ENCODE data around the gene RPP21.

The RPP21 gene

DNA sequence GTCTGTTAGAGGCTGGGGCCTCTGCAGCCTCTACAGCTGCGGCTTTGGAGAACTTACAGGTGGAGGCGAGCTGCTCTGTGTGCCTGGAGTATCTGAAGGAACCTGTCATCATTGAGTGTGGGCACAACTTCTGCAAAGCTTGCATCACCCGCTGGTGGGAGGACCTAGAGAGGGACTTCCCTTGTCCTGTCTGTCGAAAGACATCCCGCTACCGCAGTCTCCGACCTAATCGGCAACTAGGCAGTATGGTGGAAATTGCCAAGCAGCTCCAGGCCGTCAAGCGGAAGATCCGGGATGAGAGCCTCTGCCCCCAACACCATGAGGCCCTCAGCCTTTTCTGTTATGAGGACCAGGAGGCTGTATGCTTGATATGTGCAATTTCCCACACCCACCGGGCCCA is 15.6 kb upstream of the RPP21 start:
- no peak for TF ChIP-seq EZH2phosphoT487 (IDR thresholded peaks at IDR 0.05; ENCODE audit: low read depth)
- TF ChIP-seq, protein P1, sequence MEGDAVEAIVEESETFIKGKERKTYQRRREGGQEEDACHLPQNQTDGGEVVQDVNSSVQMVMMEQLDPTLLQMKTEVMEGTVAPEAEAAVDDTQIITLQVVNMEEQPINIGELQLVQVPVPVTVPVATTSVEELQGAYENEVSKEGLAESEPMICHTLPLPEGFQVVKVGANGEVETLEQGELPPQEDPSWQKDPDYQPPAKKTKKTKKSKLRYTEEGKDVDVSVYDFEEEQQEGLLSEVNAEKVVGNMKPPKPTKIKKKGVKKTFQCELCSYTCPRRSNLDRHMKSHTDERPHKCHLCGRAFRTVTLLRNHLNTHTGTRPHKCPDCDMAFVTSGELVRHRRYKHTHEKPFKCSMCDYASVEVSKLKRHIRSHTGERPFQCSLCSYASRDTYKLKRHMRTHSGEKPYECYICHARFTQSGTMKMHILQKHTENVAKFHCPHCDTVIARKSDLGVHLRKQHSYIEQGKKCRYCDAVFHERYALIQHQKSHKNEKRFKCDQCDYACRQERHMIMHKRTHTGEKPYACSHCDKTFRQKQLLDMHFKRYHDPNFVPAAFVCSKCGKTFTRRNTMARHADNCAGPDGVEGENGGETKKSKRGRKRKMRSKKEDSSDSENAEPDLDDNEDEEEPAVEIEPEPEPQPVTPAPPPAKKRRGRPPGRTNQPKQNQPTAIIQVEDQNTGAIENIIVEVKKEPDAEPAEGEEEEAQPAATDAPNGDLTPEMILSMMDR (IDR thresholded peaks at IDR 0.05; ENCODE audit: low read depth, low read length): no peak

DNA sequence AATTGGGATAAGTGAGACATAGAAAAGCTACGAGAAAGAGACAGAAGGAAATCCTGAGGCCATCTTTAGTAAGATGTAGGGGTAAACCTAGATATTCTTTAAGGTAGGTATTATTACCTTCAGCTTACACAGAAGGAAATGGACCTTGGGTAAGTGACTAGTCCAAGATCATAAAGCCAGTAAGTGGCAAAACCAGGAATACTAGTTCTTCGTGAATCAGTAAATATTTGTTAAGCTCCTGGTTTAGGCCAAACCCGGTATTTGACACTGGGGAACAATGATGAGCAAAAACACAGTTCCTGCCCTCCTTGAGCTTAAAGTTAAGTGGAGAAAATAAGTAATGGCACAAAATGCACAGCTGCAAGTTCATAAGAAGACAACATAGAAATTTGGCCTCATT is 13.0 kb upstream of the RPP21 start:
- Histone ChIP-seq H3K9ac (ENCODE audit: low read length) (no peak overlapping the region), H3K9me3 (ENCODE audit: insufficient read depth, low read length) (no peaks in the 10 kb centered on the region), H2AFZ (ENCODE audit: low read depth, low read length) (no peak overlapping the region), H4K20me1 (ENCODE audit: insufficient read depth, low read length) (no peaks in the 10 kb centered on the region), H3K4me2 (ENCODE audit: low read length) (no peak overlapping the region), H3K27me3 (ENCODE audit: low read depth, low read length) (no peaks in the 10 kb centered on the region), H3K4me1 (ENCODE audit: low read length) (peaks cover 5% of the 10 kb centered on the region), H3K4me3 (ENCODE audit: low read length) (no peak overlapping the region), H3K36me3 (replicated peaks; ENCODE audit: low read depth, low read length) (no peaks in the 10 kb centered on the region), H3K79me2 (ENCODE audit: low read length) (peaks cover 8% of the 10 kb centered on the region; the same call in 1 of the 2 replicates), H3K27ac (ENCODE audit: low read length) (no peak overlapping the region)
- TF ChIP-seq EZH2phosphoT487 (IDR thresholded peaks at IDR 0.05; ENCODE audit: low read depth): no peak
- TF ChIP-seq, protein P1 (IDR thresholded peaks at IDR 0.05; ENCODE audit: low read depth, low read length): no peak

More for the DNA sequence above, 15.6 kb upstream of the RPP21 start:
- H3K27me3 ChIP-seq (ENCODE audit: low read depth, low read length): no peaks in the 10 kb centered on the region
- no peaks in the 10 kb centered on the region for H3K9me3 ChIP-seq (ENCODE audit: insufficient read depth, low read length)
- H2AFZ ChIP-seq (ENCODE audit: low read depth, low read length): no peak overlapping the region
- no peak overlapping the region for H3K9ac ChIP-seq (ENCODE audit: low read length)
- peaks cover 13% of the 10 kb centered on the region for H3K4me1 ChIP-seq (ENCODE audit: low read length)
- no peak overlapping the region for H3K4me3 ChIP-seq (ENCODE audit: low read length)
- H3K27ac ChIP-seq (ENCODE audit: low read length): no peak overlapping the region
- H4K20me1 ChIP-seq (ENCODE audit: insufficient read depth, low read length): peaks cover 8% of the 10 kb centered on the region
- H3K36me3 ChIP-seq (replicated peaks; ENCODE audit: low read depth, low read length): no peaks in the 10 kb centered on the region
- peaks cover 32% of the 10 kb centered on the region for H3K79me2 ChIP-seq (ENCODE audit: low read length)
- H3K4me2 ChIP-seq (ENCODE audit: low read length): no peak overlapping the region

DNA sequence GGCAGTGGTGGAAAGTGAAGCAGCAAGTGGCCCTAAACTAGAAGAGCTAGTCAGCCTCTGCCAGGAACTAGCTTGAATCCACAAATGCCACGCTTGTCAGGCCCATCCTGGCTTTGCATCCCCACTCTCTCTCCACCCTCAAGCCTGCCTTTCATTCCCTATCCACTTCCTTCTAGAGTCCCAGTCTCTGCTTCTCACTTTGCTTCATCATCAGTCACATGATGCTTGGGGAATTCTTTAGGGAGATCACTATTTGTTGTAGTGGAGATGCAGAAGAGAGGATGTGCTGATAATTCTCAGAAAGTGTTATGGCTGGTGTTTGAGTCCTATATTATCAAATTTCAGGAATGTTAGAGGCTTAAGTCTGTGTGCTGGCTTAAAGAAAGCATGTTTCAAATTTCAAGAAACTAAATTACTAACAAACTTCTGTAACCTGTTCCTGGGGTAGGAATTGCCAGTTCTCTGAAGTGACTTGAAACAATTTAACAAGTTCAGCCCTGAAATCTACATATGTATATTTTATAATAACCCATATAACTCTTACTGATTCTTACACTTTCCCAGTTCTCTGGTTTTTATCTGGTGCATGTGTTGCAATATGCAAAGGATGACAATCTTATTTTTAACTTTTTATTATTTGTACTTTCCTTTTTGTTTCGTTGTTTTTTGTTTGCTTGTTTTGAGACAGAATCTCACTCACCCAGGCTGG is 10.7 kb upstream of the RPP21 start:
- H2AFZ ChIP-seq (ENCODE audit: low read depth, low read length): no peak overlapping the region
- TF ChIP-seq EZH2phosphoT487 (IDR thresholded peaks at IDR 0.05; ENCODE audit: low read depth): no peak
- TF ChIP-seq, protein P1 (IDR thresholded peaks at IDR 0.05; ENCODE audit: low read depth, low read length): no peak
- no peaks in the 10 kb centered on the region for H3K4me1 ChIP-seq (ENCODE audit: low read length)
- no peak overlapping the region for H3K4me2 ChIP-seq (ENCODE audit: low read length)
- no peaks in the 10 kb centered on the region for H3K27me3 ChIP-seq (ENCODE audit: low read depth, low read length)
- H3K79me2 ChIP-seq (ENCODE audit: low read length): no peaks in the 10 kb centered on the region
- no peaks in the 10 kb centered on the region for H4K20me1 ChIP-seq (ENCODE audit: insufficient read depth, low read length)
- H3K4me3 ChIP-seq (ENCODE audit: low read length): no peak overlapping the region
- H3K36me3 ChIP-seq (replicated peaks; ENCODE audit: low read depth, low read length): no peaks in the 10 kb centered on the region
- H3K27ac ChIP-seq (ENCODE audit: low read length): no peak overlapping the region
- no peak overlapping the region for H3K9ac ChIP-seq (ENCODE audit: low read length)
- H3K9me3 ChIP-seq (ENCODE audit: insufficient read depth, low read length): no peaks in the 10 kb centered on the region

DNA sequence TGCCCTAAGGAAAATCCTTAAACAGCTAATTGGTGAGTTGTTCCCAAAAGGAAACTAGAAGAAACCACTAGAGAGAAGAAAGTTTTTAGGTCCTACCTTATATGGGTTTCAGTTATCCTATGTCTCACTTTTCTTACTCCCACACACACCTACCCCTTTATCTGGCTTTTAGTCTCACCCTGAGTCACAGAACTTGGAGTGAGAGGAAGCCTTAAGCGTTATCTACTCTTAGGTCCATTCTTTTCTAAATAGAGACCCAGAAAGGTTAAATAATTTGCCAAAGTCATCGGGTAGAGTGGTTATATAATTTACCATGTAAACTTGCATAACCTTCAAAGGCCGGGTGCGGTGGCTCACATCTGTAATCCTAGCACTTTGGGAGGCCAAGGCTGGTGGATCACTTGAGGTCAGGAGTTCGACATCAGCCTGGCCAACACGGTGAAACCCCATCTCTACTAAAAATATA is 4.3 kb upstream of the RPP21 start:
- no peaks in the 10 kb centered on the region for H3K9me3 ChIP-seq (ENCODE audit: insufficient read depth, low read length)
- no peak overlapping the region for H2AFZ ChIP-seq (ENCODE audit: low read depth, low read length)
- no peak overlapping the region for H3K4me2 ChIP-seq (ENCODE audit: low read length)
- H3K27me3 ChIP-seq (ENCODE audit: low read depth, low read length): no peaks in the 10 kb centered on the region
- no peaks in the 10 kb centered on the region for H3K36me3 ChIP-seq (replicated peaks; ENCODE audit: low read depth, low read length)
- H3K79me2 ChIP-seq (ENCODE audit: low read length): no peaks in the 10 kb centered on the region
- H3K4me1 ChIP-seq (ENCODE audit: low read length): peaks cover under 1% of the 10 kb centered on the region; the same call in 1 of the 2 replicates
- no peak overlapping the region for H3K27ac ChIP-seq (ENCODE audit: low read length)
- no peak overlapping the region for H3K9ac ChIP-seq (ENCODE audit: low read length)
- H3K4me3 ChIP-seq (ENCODE audit: low read length): no peak overlapping the region
- no peaks in the 10 kb centered on the region for H4K20me1 ChIP-seq (ENCODE audit: insufficient read depth, low read length)
- TF ChIP-seq EZH2phosphoT487 (IDR thresholded peaks at IDR 0.05; ENCODE audit: low read depth): no peak
- TF ChIP-seq, protein P1 (IDR thresholded peaks at IDR 0.05; ENCODE audit: low read depth, low read length): no peak

All from OCI-LY3 (cell line).